Spleen (tissue), 11 donors: ENCODE data around the gene AFAP1L1. TPM values are rescaled to one million over a fixed set of nuclear protein-coding genes. Genes with fewer than 3 reads are reported as not detected.

Source experiments
- DNase-seq: peaks from one replicate; pipeline ENCODE4 v3.0.0-alpha.2; 2020
- H3K27ac ChIP-seq, 8 donors: fragments of 200-600 bp; sonication (generic) in 7 of 8; 1 replicate in 4 of 8; 2 replicates in 4 of 8; pipeline versions ENCODE4 v1.5.0 to v1.8.0; 2016 to 2021; ENCODE audit warnings: inconsistent platforms in 4 of 8, mild to moderate bottlenecking in 4 of 8, moderate library complexity in 1 of 8
- H3K27me3 ChIP-seq, 7 donors: fragments of 200-600 bp; sonication (generic) in 6 of 7; replicated peaks in 1 of 7; 1 replicate in 4 of 7; 2 replicates in 3 of 7; pipeline versions ENCODE4 v1.5.0 to v1.8.0; 2016 to 2021; ENCODE audit warnings: inconsistent platforms in 3 of 7, mild to moderate bottlenecking in 1 of 7
- H3K36me3 ChIP-seq, 6 donors: fragments of 200-600 bp; sonication (generic) in 5 of 6; 1 replicate in 4 of 6; 2 replicates in 2 of 6; pipeline versions ENCODE4 v1.5.0 to v1.8.0; 2016 to 2021; ENCODE audit warnings: inconsistent platforms in 2 of 6
- H3K4me1 ChIP-seq, 6 donors: fragments of 200-600 bp; sonication (generic) in 5 of 6; 1 replicate in 3 of 6; 2 replicates in 3 of 6; pipeline versions ENCODE4 v1.5.0 to v1.8.0; 2016 to 2021; ENCODE audit warnings: inconsistent platforms in 3 of 6
- H3K4me3 ChIP-seq, 8 donors: fragments of 200-600 bp; sonication (generic) in 7 of 8; 1 replicate in 4 of 8; 2 replicates in 4 of 8; pipeline versions ENCODE4 v1.5.0 to v1.8.0; 2016 to 2021; ENCODE audit warnings: inconsistent platforms in 4 of 8, mild to moderate bottlenecking in 4 of 8, moderate library complexity in 2 of 8
- H3K9me3 ChIP-seq, 8 donors: fragments of 200-600 bp; sonication (generic) in 7 of 8; 1 replicate in 4 of 8; 2 replicates in 4 of 8; pipeline versions ENCODE4 v1.5.0 to v1.8.0; 2016 to 2021; ENCODE audit warnings: inconsistent platforms in 4 of 8
- POLR2A ChIP-seq, 3 donors: fragments of 450-650 bp; IDR thresholded peaks; one replicate each; pipeline ENCODE4 v1.5.1; 2017; ENCODE audit warnings: antibody characterized with exemption in 3 of 3, mild to moderate bottlenecking in 1 of 3
- POLR2AphosphoS5 ChIP-seq, 3 donors: sonication (generic); formaldehyde crosslinking; IDR thresholded peaks; one replicate each; pipeline ENCODE4 v1.5.1; 2017; ENCODE audit warnings: antibody characterized with exemption in 3 of 3
- WGBS, 5 donors: extraction: QIAGEN DNeasy Blood & Tissue Kit in 3 of 5; methylation state at CpG; one replicate each; pipeline versions ENCODE4 v1.1.5 to v1.1.7; 2013 to 2018; 5-methylcytosine and 5-hydroxymethylcytosine counted together
- intact Hi-C: fragments of 100-400 bp; cut with DNase I; formaldehyde crosslinking; loops from one replicate; pipeline ENCODE4 v1.15.0; 2023; ENCODE audit warnings: low total_unique reads
- polyA plus RNA-seq, 3 donors: library from polyadenylated mRNA; stranded (reverse); fragments of 200-250 nt; gene quantifications; one replicate each; pipeline ENCODE4 v1.2.1, GENCODE V29; 2013
- total RNA-seq, 7 donors: library from RNA; depleted of rRNA in 3 of 7; stranded (reverse); fragments of >200 nt in 3 of 7; fragmentation: NEBNext Ultra II Directional in 4 of 7; extraction: Animal tissue kit (Norgen Biotek cat#: 25700) in 4 of 7; gene quantifications; one replicate each; pipeline versions ENCODE4 v1.1.0 to v1.2.1, GENCODE V29; 2016 to 2021
- TF ChIP-seq, protein P1 (sequence below), 11 experiments: fragments of 200-600 bp in 7 of 11; fragments of 450-650 bp in 4 of 11; sonication (generic) in 4 of 11; IDR thresholded peaks in 8 of 11; conservative IDR thresholded peaks in 3 of 11; 1 replicate in 7 of 11; 2 replicates in 4 of 11; pipeline versions ENCODE4 v1.4.0 to v1.8.0; 2016 to 2021; ENCODE audit warnings: antibody characterized with exemption in 11 of 11, inconsistent platforms in 4 of 11, mild to moderate bottlenecking in 1 of 11
- donor health status: healthy with polysubstance abuse.
- donor health status: DM: no; HTN: no; CAD: no; lungs with moderate emphysema.
- donor health status: DM: no; HTN: no; CAD: no.
- donor health status: Bipolar disorder and iron deficiency.
- donor health status: healthy.
- donor health status: DM: no; HTN: no; CAD: no.
- donor health status: DM: yes; HTN: yes; CAD: no.

Gene AFAP1L1
- total and polyA plus RNA-seq, 10 donors: 1.7 to 21.8 (median 10.3) TPM

DNA sequence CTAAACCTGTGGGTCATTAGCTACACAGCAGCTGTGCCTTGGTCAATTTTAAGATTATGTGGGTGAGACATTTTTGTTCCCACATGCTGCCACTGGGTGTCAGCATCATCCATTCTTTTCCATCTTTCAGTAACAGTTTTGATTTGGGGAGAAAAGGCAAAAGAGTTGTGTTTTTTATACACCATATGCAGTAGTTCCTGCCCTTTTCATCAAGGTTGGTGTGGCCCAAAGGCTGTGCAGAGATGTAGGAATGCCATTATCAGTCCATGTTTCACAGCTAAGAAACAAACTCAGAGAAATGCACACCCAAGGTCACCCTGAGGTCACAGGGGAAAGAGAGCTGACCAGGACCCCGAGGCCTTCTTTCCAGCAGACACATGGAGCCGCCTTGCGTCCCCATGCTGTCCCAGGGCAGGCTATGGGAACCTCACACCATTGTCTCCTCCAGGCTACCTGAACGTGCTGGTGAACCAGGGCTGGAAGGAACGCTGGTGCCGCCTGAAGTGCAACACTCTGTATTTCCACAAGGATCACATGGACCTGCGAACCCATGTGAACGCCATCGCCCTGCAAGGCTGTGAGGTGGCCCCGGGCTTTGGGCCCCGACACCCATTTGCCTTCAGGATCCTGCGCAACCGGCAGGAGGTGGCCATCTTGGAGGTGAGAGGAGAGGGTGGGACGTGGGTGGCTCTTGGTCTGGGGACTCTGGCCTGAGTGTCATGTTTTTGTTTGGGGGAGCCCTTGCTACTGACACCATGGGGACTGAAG lies 45.8 kb downstream of the AFAP1L1 start:
- Histone ChIP-seq H3K27ac (no peak overlapping the region), H3K4me1 (peaks cover 0 to 8% (median 0%) of the 10 kb centered on the region in 6 donors), H3K4me3 (no peak overlapping the region), H3K27me3 (no peaks in the 10 kb centered on the region), H3K9me3 (no peaks in the 10 kb centered on the region), H3K36me3 (peaks cover 0 to 16% (median 0%) of the 10 kb centered on the region in 6 donors)
- 80 to 93% (median 92%) methylated on average over 13 to 14 of the region's 14 CpGs for WGBS, 5 donors
- TF ChIP-seq POLR2A (IDR thresholded peaks at IDR 0.05) (no peak), POLR2AphosphoS5 (IDR thresholded peaks at IDR 0.05) (no peak)
- TF ChIP-seq, protein P1, sequence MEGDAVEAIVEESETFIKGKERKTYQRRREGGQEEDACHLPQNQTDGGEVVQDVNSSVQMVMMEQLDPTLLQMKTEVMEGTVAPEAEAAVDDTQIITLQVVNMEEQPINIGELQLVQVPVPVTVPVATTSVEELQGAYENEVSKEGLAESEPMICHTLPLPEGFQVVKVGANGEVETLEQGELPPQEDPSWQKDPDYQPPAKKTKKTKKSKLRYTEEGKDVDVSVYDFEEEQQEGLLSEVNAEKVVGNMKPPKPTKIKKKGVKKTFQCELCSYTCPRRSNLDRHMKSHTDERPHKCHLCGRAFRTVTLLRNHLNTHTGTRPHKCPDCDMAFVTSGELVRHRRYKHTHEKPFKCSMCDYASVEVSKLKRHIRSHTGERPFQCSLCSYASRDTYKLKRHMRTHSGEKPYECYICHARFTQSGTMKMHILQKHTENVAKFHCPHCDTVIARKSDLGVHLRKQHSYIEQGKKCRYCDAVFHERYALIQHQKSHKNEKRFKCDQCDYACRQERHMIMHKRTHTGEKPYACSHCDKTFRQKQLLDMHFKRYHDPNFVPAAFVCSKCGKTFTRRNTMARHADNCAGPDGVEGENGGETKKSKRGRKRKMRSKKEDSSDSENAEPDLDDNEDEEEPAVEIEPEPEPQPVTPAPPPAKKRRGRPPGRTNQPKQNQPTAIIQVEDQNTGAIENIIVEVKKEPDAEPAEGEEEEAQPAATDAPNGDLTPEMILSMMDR (IDR thresholded peaks at IDR 0.05 in 8 of 11, conservative IDR thresholded peaks at IDR 0.05 in 3 of 11): peak; percentile 42 to 77 (median 69)
- intact Hi-C loops: loop anchor here (5.0 kb wide), 1 partner anchor 55 kb away; no protein-coding TSS in a partner anchor
- DNase-seq: no peak

DNA sequence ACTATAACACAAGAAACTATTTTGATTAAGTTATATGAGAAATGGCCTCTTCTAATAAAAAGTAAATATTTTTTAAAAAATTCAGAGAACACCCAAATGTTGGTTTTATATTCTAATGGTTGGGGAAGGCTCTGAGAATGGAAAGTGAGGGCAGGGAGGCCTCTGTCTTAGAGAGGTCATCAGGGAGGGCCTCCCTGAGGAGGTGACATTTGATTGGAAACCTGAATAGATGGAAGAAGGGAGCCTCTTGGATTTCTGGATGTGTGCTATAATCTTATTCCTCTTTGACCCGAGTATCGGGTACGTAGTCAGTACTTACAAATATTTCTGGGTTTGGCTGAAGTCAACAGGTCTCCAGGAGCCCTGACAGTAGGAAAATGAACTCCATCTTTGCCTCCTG lies 47.5 kb downstream of the AFAP1L1 start:
- no peak for DNase-seq
- TF ChIP-seq POLR2AphosphoS5 (IDR thresholded peaks at IDR 0.05): no peak
- TF ChIP-seq POLR2A (IDR thresholded peaks at IDR 0.05): no peak
- TF ChIP-seq, protein P1 (IDR thresholded peaks at IDR 0.05 in 8 of 11, conservative IDR thresholded peaks at IDR 0.05 in 3 of 11): no peak
- H3K9me3 ChIP-seq: no peaks in the 10 kb centered on the region
- H3K4me1 ChIP-seq: peaks cover 0 to 8% (median 0%) of the 10 kb centered on the region in 6 donors
- WGBS, 5 donors: 85 to 97% (median 94%) methylated on average over 3 of the region's 3 CpGs
- peaks cover 0 to 25% (median 0%) of the 10 kb centered on the region in 6 donors for H3K36me3 ChIP-seq
- intact Hi-C loops: loop anchor here (5.0 kb wide), 1 partner anchor 53 kb away; no protein-coding TSS in a partner anchor
- no peak overlapping the region for H3K27ac ChIP-seq
- H3K27me3 ChIP-seq: no peaks in the 10 kb centered on the region
- no peak overlapping the region for H3K4me3 ChIP-seq

DNA sequence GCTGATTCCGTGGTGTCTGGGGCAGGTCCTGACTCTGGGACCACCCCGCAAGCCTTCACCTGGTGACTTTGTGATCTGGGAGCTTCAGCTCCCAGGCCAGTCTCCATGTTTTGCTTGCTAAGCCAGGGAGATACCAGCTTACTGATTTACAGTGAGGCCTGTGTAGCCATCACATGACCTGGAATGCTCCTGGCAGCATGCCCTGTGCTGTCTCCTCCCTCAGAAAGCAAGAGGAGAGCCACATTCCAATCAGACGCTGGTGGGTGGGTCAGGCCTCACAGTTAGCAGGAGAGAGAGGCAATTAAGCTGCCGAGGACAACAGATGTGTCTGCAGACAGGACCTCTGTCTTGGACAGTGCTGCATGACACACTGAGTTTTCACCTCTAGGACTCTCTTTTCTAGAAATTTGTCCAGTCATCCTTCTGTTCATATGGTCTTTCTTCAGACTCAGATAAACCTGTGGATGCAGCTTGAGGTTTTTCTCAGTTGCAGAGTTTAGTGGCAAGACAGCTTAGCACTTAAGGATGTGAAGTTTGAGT lies 49.2 kb downstream of the AFAP1L1 start:
- H3K27ac ChIP-seq: peak overlapping the region in 3 of 8 donors; percentile 27 to 58 (median 30)
- no peak overlapping the region for H3K4me3 ChIP-seq
- peaks cover 0 to 25% (median 0%) of the 10 kb centered on the region in 6 donors for H3K36me3 ChIP-seq
- H3K4me1 ChIP-seq: peaks cover 0 to 8% (median 0%) of the 10 kb centered on the region in 6 donors
- WGBS, 5 donors: 50 to 89% (median 59%) methylated on average over 3 to 4 of the region's 4 CpGs
- no peaks in the 10 kb centered on the region for H3K9me3 ChIP-seq
- no peaks in the 10 kb centered on the region for H3K27me3 ChIP-seq
- TF ChIP-seq POLR2AphosphoS5 (IDR thresholded peaks at IDR 0.05) (peak in 2 of 3 donors; percentile 9 to 41), POLR2A (IDR thresholded peaks at IDR 0.05) (no peak)
- TF ChIP-seq, protein P1 (IDR thresholded peaks at IDR 0.05 in 8 of 11, conservative IDR thresholded peaks at IDR 0.05 in 3 of 11): no peak
- intact Hi-C loops: no loop called here
- no peak for DNase-seq

DNA sequence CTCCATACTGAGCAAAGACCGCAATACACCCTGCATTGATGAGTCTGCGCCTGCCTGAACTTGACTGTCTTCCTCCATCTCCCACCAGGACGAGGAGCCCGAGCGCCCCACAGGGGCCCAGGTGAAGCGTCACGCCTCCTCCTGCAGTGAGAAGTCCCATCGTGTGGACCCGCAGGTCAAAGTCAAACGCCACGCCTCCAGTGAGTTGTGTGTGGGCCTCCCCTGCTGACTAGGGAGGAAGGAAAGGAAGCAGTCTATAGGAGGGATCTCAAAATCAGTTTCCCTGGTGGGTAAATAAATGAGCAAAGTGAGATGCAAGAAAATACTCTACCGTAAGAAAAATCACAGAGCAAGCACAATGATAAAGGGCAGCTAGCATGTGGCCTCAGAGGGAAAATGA lies 50.9 kb downstream of the AFAP1L1 start:
- Histone ChIP-seq H3K9me3 (peaks cover 0 to 6% (median 0%) of the 10 kb centered on the region in 8 donors), H3K4me3 (no peak overlapping the region), H3K27me3 (no peaks in the 10 kb centered on the region), H3K27ac (no peak overlapping the region), H3K4me1 (peaks cover 0 to 8% (median 0%) of the 10 kb centered on the region in 6 donors), H3K36me3 (peaks cover 0 to 25% (median 0%) of the 10 kb centered on the region in 6 donors)
- TF ChIP-seq POLR2A (IDR thresholded peaks at IDR 0.05): no peak
- TF ChIP-seq, protein P1 (IDR thresholded peaks at IDR 0.05 in 8 of 11, conservative IDR thresholded peaks at IDR 0.05 in 3 of 11): no peak
- no peak for TF ChIP-seq POLR2AphosphoS5 (IDR thresholded peaks at IDR 0.05)
- WGBS, 5 donors: 91 to 96% (median 94%) methylated on average over 12 of the region's 12 CpGs
- no peak for DNase-seq
- intact Hi-C loops: no loop called here
